MM.1S (cell line): Measurements from ENCODE around the gene CACHD1.

Experiments
- DNase-seq: peaks from one replicate; pipeline ENCODE4 v3.0.0-alpha.2; 2015
- H2AFZ ChIP-seq: fragments of 300-600 bp; sonication (generic); 2 replicates; pipeline ENCODE4 v1.6.0; 2016; ENCODE audit warnings: antibody characterized with exemption, low read length
- H3F3A ChIP-seq: fragments of 300-600 bp; sonication (generic); 2 replicates; pipeline ENCODE4 v1.6.1; 2016; ENCODE audit warnings: mild to moderate bottlenecking, antibody characterized with exemption, low read length, moderate library complexity, mixed read lengths; ENCODE audit not compliant: insufficient read depth
- H3K27ac ChIP-seq: fragments of 300-600 bp; sonication (generic); 2 replicates; pipeline ENCODE4 v1.5.1; 2016; ENCODE audit warnings: mild to moderate bottlenecking, low read length
- H3K27me3 ChIP-seq: fragments of 300-600 bp; sonication (generic); replicated peaks from 2 replicates; pipeline ENCODE4 v1.6.0; 2016; ENCODE audit warnings: low read length; ENCODE audit not compliant: insufficient read depth
- H3K36me3 ChIP-seq: fragments of 300-600 bp; sonication (generic); replicated peaks from 2 replicates; pipeline ENCODE4 v1.6.1; 2016; ENCODE audit warnings: mild to moderate bottlenecking, low read length, mixed read lengths; ENCODE audit not compliant: insufficient read depth
- H3K4me1 ChIP-seq: fragments of 300-600 bp; sonication (generic); 2 replicates; pipeline ENCODE4 v1.6.1; 2016; ENCODE audit warnings: low read length, mixed read lengths
- H3K4me2 ChIP-seq: fragments of 300-600 bp; sonication (generic); 2 replicates; pipeline ENCODE4 v1.6.0; 2016; ENCODE audit warnings: low read depth, low read length
- H3K4me3 ChIP-seq: fragments of 300-600 bp; sonication (generic); 2 replicates; pipeline ENCODE4 v1.5.1; 2016; ENCODE audit warnings: low read length, mixed read lengths
- H3K79me2 ChIP-seq: fragments of 300-600 bp; sonication (generic); 2 replicates; pipeline ENCODE4 v1.6.1; 2016; ENCODE audit warnings: mixed run types, low read length, mixed read lengths
- H3K9ac ChIP-seq: fragments of 300-600 bp; sonication (generic); 2 replicates; pipeline ENCODE4 v1.6.1; 2016; ENCODE audit warnings: low read length, mixed read lengths
- H3K9me2 ChIP-seq: fragments of 300-600 bp; sonication (generic); replicated peaks from 2 replicates; pipeline ENCODE4 v1.6.1; 2016; ENCODE audit warnings: mild to moderate bottlenecking, low read length, mixed read lengths; ENCODE audit not compliant: insufficient read depth
- H3K9me3 ChIP-seq: fragments of 300-600 bp; sonication (generic); replicated peaks from 2 replicates; pipeline ENCODE4 v1.6.1; 2016; ENCODE audit warnings: mild to moderate bottlenecking, low read length, mixed read lengths; ENCODE audit not compliant: insufficient read depth
- H4K20me1 ChIP-seq: fragments of 300-600 bp; sonication (generic); 2 replicates; pipeline ENCODE4 v1.6.1; 2016; ENCODE audit warnings: mild to moderate bottlenecking, low read length, moderate library complexity, mixed read lengths; ENCODE audit not compliant: insufficient read depth
- CTCF ChIP-seq: fragments of 300-600 bp; sonication (generic); IDR thresholded peaks from 2 replicates; pipeline ENCODE4 v1.5.1; 2016; ENCODE audit warnings: antibody characterized with exemption, low read length, mixed read lengths
- EZH2 ChIP-seq: fragments of 300-600 bp; sonication (generic); optimal IDR thresholded peaks from 2 replicates; pipeline ENCODE3; 2017; ENCODE audit warnings: low read depth, mild to moderate bottlenecking, antibody characterized with exemption, low read length, mixed read lengths
- EZH2phosphoT487 ChIP-seq: fragments of 300-600 bp; sonication (generic); IDR thresholded peaks from 2 replicates; pipeline ENCODE4 v1.6.1; 2018; ENCODE audit warnings: antibody characterized with exemption, low read length

The CACHD1 gene

GRCh38 chr1:64516803-64517568 lies 47.1 kb downstream of the CACHD1 start:
- H3K9ac ChIP-seq, result no peak overlapping the region
- H3K4me1 ChIP-seq, result peaks cover 9% of the 10 kb centered on the region; the same call in 1 of the 2 replicates
- H3F3A ChIP-seq, result no peaks in the 10 kb centered on the region

DNA sequence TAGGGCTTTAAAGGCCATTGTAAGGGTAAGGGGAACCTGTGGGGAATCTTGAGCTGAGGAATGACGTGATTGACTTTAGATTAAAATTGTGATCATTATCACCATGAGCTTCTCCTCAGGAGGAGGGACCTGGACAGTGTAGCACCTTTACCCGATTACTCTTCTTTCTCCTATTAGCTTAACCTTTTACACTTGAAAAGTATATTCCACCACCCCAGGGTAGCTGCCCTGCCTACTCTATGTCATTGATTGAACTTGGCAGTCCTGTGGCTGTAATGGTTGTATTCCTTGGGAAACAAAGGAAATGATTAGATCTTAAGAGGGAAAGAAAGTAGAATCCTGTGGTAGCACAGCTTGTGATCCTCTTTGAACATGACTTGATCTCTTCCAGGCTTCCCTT lies 47.7 kb downstream of the CACHD1 start:
- Histone ChIP-seq H2AFZ (no peak overlapping the region), H3K27ac (no peak overlapping the region), H3K9ac (no peak overlapping the region), H4K20me1 (no peaks in the 10 kb centered on the region), H3K9me3 (no peaks in the 10 kb centered on the region), H3K4me1 (peaks cover 9% of the 10 kb centered on the region; the same call in 1 of the 2 replicates), H3K27me3 (no peaks in the 10 kb centered on the region), H3K79me2 (no peaks in the 10 kb centered on the region), H3K4me3 (no peak overlapping the region), H3K36me3 (no peaks in the 10 kb centered on the region), H3K4me2 (no peak overlapping the region), H3K9me2 (no peaks in the 10 kb centered on the region), H3F3A (no peaks in the 10 kb centered on the region)
- no peak for DNase-seq
- TF ChIP-seq CTCF (no peak), EZH2phosphoT487 (no peak), EZH2 (no peak)

More at GRCh38 chr1:64516803-64517568, 47.1 kb downstream of the CACHD1 start:
- no peak overlapping the region for H2AFZ ChIP-seq
- H3K27ac ChIP-seq, result no peak overlapping the region
- no peak for DNase-seq
- TF ChIP-seq EZH2phosphoT487, result no peak
- no peak for TF ChIP-seq CTCF
- no peak for TF ChIP-seq EZH2
- H3K4me3 ChIP-seq, result no peak overlapping the region
- H4K20me1 ChIP-seq, result no peaks in the 10 kb centered on the region
- no peaks in the 10 kb centered on the region for H3K9me2 ChIP-seq
- no peaks in the 10 kb centered on the region for H3K9me3 ChIP-seq
- no peaks in the 10 kb centered on the region for H3K27me3 ChIP-seq
- H3K79me2 ChIP-seq, result no peaks in the 10 kb centered on the region
- H3K4me2 ChIP-seq, result no peak overlapping the region
- no peaks in the 10 kb centered on the region for H3K36me3 ChIP-seq

DNA sequence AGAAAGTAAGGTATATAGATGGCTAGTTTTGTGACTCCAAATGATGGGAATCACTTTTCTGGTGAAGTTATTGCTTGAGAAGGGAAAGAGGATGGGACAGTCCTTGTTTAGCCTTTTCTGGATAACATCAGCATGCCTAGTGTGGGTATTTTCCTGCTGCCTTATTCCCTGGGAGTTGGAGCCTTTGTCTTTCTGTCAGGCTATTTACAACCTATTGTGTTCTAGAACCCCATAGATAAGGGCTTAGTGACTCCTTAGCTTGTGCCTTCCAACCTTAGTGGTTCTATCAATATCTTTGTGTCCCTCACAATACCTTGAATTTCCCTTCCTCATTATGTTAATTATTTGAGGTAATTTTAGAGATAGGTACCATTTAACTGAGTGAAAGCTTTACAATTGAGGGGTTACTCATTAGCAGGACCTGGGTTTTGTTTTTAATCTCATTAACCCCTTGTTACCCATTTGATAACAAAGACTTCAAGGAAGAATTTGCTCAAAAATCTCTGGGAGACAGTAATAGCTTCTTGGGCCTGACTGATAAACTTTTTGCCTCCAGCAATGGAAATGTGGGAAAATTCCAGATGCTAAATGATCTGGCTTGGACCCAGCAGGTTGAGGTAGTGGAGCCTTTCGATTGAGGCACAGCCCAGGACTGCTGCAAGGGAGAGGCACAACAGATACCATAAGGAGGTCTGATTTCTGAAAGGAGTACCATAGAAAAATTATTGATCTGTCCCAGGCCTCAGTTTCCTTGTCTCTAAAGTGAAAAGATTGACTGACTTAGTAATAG lies 49.0 kb downstream of the CACHD1 start:
- Histone ChIP-seq H2AFZ (no peak overlapping the region), H3K27me3 (no peaks in the 10 kb centered on the region), H3K4me3 (no peak overlapping the region), H3K4me2 (no peak overlapping the region), H3F3A (no peaks in the 10 kb centered on the region), H3K9ac (no peak overlapping the region), H3K9me2 (no peaks in the 10 kb centered on the region), H3K27ac (no peak overlapping the region), H3K4me1 (peaks cover 6% of the 10 kb centered on the region; the same call in 1 of the 2 replicates), H4K20me1 (no peaks in the 10 kb centered on the region), H3K79me2 (no peaks in the 10 kb centered on the region), H3K36me3 (no peaks in the 10 kb centered on the region), H3K9me3 (no peaks in the 10 kb centered on the region)
- DNase-seq, result no peak
- TF ChIP-seq CTCF (no peak), EZH2phosphoT487 (no peak)
